ENCODE results near the gene PPP2R2C.

Gene PPP2R2C

GRCh38 chr4:6422866-6423265, 49.5 kb downstream of the PPP2R2C start:
- in situ Hi-C loops (cut with HindIII; ENCODE audit: low sequenced_read_pairs) = no loop called here
- no peak for DNase-seq (ENCODE audit: low read depth)
- H3K4me3 ChIP-seq (ENCODE audit: low read depth, low read length) = no peak overlapping the region
- TF ChIP-seq, protein P1, sequence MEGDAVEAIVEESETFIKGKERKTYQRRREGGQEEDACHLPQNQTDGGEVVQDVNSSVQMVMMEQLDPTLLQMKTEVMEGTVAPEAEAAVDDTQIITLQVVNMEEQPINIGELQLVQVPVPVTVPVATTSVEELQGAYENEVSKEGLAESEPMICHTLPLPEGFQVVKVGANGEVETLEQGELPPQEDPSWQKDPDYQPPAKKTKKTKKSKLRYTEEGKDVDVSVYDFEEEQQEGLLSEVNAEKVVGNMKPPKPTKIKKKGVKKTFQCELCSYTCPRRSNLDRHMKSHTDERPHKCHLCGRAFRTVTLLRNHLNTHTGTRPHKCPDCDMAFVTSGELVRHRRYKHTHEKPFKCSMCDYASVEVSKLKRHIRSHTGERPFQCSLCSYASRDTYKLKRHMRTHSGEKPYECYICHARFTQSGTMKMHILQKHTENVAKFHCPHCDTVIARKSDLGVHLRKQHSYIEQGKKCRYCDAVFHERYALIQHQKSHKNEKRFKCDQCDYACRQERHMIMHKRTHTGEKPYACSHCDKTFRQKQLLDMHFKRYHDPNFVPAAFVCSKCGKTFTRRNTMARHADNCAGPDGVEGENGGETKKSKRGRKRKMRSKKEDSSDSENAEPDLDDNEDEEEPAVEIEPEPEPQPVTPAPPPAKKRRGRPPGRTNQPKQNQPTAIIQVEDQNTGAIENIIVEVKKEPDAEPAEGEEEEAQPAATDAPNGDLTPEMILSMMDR (IDR thresholded peaks at IDR 0.05; ENCODE audit: low read depth, low read length, missing control alignments) = no peak

DNA sequence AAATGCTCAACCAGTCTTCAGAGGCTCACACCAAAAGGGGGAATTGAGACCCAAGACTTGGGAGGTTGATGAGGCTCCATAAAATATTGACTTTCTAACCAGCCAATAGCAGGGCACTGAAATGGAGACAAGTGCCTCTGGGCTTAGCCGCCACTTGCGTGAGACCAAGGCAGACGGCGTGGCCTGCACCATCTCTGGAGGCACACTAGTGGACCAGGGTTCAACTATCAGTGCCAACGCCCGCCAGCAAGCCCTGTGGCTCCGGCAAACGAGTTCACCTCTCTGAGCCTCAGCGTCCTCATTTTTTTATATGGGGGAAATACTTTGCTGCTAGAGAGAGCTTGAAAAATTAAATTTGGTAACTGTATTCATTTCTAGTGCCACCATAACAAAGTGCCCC, 50.3 kb downstream of the PPP2R2C start:
- no peak overlapping the region for H3K4me3 ChIP-seq (ENCODE audit: low read depth, low read length)
- no peak for DNase-seq (ENCODE audit: low read depth)
- in situ Hi-C loops (cut with HindIII; ENCODE audit: low sequenced_read_pairs) = no loop called here
- TF ChIP-seq, protein P1 (IDR thresholded peaks at IDR 0.05; ENCODE audit: low read depth, low read length, missing control alignments) = no peak

DNA sequence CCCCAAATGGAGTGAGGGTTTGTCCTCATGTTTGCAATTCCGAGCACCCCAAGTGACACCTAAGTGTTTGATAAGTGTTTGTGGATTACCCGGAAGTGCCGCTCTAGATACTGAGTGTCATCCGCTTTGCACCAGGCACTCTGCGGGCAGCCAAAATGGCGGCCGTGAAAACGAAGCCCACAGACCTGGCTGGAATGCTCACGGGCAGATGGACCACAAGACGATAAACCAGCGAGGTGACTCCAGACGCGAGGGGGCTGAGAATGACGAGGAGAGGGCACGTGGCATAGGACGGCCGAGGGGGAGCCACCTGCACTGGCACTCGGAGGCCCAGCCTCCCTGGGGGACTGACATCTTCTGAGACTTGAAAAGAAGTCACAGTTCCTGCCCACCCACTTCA, 51.0 kb downstream of the PPP2R2C start:
- in situ Hi-C loops (cut with HindIII; ENCODE audit: low sequenced_read_pairs) = no loop called here
- TF ChIP-seq, protein P1 (IDR thresholded peaks at IDR 0.05; ENCODE audit: low read depth, low read length, missing control alignments) = no peak
- DNase-seq (ENCODE audit: low read depth) = no peak
- H3K4me3 ChIP-seq (ENCODE audit: low read depth, low read length) = no peak overlapping the region

DNA sequence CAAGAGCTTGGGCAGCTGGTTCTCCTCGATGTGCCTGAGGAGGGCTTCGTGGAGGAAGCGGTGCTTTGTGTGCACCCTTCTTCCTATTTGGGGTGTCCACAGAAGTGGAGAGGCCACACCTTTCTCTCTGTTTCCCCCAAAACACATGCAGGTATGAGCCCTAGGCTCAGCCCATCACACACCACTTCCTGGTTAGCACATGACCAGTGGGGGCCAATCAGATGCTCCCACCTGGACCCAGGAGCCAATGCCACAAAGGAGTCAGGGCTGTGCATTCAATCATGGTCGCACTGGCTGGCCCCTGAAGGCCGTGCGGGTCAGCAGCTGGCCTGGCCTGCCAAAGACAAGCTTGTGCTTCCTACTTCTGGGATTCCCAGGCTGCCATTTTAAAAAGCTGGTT, 51.4 kb downstream of the PPP2R2C start:
- no peak overlapping the region for H3K4me3 ChIP-seq (ENCODE audit: low read depth, low read length)
- in situ Hi-C loops (cut with HindIII; ENCODE audit: low sequenced_read_pairs) = no loop called here
- DNase-seq (ENCODE audit: low read depth) = no peak
- TF ChIP-seq, protein P1 (IDR thresholded peaks at IDR 0.05; ENCODE audit: low read depth, low read length, missing control alignments) = no peak

GRCh38 chr4:6420036-6420435, 52.4 kb downstream of the PPP2R2C start:
- in situ Hi-C loops (cut with HindIII; ENCODE audit: low sequenced_read_pairs) = no loop called here
- TF ChIP-seq, protein P1 (IDR thresholded peaks at IDR 0.05; ENCODE audit: low read depth, low read length, missing control alignments) = no peak
- no peak overlapping the region for H3K4me3 ChIP-seq (ENCODE audit: low read depth, low read length)
- no peak for DNase-seq (ENCODE audit: low read depth)

DNA sequence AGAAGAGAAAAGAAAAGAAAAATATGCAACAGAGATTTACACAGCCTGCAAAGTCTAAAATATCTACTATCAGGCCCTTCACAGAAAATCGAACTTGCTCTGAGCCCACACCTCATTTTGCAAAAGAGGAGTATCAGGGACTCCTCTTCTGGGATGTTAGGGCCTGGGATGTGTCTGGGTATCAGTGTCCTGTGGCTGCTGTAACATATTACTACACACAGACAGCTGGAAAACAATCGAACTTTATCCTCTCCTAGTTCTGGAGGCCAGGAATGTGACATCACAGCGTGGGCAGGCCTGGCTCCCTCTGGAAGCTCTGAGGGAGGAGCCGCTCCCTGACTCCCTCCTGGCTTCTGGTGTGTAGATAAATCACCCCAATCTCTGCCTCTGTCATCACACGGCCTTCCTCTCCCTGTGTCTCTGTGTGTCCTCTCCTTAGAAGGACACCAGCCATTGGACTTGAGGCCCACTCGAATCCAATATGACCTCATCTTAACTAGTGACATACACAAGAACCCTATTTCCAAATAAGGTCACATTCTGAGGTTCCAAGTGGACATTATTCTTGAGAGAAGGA, 52.9 kb downstream of the PPP2R2C start:
- in situ Hi-C loops (cut with HindIII; ENCODE audit: low sequenced_read_pairs) = no loop called here
- TF ChIP-seq, protein P1 (IDR thresholded peaks at IDR 0.05; ENCODE audit: low read depth, low read length, missing control alignments) = no peak
- H3K4me3 ChIP-seq (ENCODE audit: low read depth, low read length) = no peak overlapping the region
- no peak for DNase-seq (ENCODE audit: low read depth)
